Mesenteric fat pad (tissue), 1 donor: ENCODE results near the gene MIDN. TPM values are rescaled to one million over a fixed set of nuclear protein-coding genes. Genes with fewer than 3 reads are reported as not detected.

Experiments used
- DNase-seq: peaks from one replicate; pipeline ENCODE4 v3.0.0-alpha.2; 2020; ENCODE audit warnings: low spot score
- total RNA-seq: library from RNA; stranded (reverse); fragmentation: NEBNext Ultra II Directional; extraction: Animal tissue kit (Norgen Biotek cat#: 25700); gene quantifications from one replicate; pipeline ENCODE4 v1.2.1, GENCODE V29; 2021
- donor health status: DM: yes; HTN: yes; CAD: no.

Gene MIDN
- total RNA-seq, 1 donor from 2014 or later, result 156 TPM

DNA sequence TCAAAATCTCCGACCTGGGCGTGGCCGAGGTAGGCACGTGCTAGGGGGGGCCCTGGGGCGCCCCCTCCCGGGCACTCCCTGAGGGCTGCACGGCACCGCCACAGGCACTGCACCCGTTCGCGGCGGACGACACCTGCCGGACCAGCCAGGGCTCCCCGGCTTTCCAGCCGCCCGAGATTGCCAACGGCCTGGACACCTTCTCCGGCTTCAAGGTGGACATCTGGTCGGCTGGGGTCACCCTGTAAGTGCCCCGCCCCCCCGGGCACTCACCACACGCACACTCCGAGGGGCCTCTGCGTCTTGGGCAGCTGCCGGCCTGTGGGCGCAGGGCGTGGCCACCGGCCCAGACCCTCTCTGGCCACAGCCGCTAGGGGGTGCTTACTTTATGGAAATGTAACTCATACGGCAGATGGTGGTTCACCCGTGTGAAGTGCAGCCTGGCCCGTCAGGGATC is 27.9 kb upstream of the MIDN start:
- no peak for DNase-seq

DNA sequence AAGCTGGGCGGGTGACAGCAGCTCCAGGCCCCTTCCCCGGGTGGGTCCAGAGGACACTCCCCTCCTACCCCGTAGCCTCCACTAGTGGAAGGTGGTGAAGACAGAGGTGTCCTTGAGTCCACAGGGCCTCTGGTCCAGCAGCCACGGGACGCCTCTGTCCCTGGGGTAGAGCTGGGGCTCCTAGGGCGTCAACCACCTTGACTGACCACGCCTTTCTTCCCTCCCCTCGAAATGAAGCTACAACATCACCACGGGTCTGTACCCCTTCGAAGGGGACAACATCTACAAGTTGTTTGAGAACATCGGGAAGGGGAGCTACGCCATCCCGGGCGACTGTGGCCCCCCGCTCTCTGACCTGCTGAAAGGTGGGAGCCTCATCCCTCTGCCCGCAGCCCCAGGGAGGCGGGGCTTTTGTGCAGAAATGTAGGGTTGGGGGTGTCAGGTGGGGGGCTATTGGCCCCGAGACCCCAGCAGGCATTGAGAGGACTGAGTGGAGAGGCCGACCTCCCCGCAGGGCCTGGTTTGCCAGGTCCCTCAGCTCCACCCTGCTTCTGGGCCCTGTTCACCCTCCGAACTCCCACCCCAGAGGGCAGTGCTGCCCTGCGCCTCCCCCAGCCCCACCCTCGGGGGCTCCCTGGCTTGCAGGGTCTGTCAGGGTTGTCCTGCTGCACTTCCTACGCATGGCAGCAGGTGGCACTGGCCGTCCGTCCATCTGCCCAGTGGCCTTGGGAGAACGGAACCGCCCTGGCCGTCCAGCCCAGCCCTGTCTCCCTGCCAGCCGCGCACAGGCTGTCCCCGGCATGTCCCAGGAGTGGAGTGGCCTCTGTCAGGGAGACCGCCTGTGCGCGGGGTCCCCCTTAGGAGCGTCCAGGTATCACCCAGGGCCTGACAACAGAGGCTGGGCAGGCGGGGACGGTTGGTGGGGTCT is 27.1 kb upstream of the MIDN start:
- DNase-seq, result no peak

DNA sequence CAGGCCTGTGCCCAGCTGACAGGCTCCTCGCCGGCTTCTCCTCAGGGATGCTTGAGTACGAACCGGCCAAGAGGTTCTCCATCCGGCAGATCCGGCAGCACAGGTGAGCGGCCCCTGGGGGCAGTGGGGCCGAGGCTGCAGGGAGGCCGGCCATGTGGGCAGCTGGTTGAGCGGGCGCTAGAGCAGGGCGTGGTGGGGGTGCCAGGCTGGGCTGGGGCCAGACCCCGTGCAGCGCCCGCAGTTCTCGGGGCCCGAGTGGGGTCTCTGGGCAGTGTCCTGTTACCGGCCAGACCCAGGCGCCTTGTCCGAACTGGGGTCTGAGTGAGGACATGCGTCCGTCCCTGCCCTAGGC is 26.5 kb upstream of the MIDN start:
- DNase-seq, result no peak

DNA sequence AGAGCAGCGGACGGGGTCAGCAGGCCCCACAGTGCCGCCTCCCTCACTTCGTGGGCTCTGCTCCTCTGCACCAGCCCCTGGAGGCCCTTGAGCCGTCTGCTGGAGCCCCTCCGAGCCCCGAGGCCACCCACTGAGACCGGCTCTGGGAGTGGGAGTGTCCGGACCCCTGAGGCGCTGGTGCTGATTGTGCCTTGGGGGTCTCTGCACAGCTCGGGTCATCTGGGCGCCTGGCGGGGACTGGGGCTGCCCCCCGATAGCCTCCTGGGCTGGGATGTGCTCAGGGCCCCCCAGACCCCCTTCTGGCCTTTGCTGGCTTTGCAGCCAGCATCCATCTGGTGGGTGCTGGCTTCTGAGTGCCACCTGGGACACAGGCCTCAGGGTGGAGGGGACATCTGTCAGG is 26.0 kb upstream of the MIDN start:
- no peak for DNase-seq

DNA sequence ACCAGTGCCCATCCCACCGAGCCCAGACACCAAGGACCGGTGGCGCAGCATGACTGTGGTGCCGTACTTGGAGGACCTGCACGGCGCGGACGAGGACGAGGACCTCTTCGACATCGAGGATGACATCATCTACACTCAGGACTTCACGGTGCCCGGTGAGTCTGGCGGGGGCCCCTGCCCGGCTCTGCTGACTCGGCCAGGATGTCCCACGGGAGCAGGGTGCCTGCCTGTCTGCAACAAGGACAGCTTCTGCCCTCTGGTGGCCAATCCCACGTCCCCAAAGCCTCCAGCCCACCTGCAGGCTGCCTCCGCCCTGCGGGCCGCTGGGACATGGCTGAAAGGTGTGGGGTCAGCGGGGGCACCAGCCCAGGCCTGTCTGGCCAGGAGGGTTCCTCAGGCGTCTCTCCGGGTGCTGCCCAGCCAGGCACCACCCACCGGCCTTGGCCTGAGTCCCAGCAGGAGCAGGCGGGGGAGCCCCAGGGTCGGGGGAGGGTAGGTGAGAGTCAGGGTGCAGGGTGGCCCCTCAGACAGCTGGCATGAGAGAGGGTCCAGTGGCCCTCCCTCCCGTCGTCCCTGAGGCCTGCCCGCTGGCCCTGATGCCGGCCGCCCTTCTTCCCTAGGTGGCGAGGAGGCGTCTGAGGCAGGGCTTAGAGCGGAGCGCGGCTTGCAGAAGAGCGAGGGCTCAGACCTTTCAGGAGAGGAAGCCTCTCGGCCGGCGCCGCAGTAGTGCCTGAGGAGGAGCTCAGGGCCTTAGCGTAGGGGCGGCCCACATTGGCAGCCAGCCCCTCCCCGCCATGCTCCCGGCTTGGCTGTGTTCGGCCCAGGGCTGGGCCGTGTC is 25.1 kb upstream of the MIDN start:
- DNase-seq, result no peak

DNA sequence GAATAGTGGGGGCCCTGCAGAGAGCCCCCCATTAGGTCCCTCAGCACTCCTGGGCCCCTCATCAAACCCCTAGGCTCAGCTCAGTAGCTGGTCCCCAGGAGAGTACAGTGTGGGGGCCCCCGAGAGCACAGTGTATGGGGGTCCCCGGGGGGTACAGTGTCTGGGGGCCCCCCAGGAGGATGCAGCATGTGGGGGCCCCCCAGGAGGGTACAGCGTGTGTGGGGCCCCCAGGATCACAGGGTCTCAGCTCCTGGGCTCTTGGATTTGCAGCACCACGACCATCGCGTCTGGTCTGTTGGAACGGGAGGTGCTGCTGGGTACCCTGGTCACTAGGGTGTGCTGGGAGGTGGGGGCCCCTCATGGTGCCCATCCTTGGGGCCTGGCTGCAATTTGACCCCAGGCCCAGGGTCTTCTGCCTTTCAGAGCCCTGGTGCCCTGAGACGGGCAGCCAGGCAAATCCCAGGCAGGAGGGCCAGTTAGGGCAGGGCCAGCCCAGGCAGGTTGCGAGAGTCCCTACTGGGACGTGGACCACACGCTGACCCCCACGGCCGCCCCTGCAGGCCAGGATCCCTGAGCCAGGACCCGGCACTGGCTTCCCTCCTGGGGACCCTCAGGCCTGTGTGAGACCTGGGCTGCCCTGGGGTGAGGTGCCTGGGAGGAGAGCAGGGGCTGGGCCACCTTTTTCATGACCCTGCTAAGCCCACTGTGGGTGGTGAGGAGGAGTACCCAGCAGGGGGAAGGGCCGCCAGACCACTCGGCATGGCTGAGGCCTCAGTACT is 24.1 kb upstream of the MIDN start:
- no peak for DNase-seq

DNA sequence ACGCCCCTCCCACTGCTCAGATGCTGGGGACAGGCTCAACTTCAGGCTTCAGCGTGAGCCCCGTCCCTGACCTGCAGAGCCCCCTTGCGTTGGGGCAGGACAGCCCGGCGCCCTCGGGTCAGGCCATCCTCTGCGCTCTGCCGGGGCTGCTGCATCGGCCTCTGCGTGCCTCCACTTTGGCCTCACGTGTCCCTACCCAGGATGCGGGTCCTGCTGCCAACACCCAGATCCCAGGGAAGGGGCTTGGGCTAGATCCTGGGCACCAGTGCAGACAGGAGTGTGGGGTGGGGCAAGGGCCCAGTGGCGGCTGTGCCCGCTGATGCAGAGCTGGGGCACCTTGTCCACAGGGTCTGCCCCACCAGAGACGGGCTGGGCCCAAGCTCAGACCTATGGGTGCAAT is 23.5 kb upstream of the MIDN start:
- DNase-seq, result no peak

DNA sequence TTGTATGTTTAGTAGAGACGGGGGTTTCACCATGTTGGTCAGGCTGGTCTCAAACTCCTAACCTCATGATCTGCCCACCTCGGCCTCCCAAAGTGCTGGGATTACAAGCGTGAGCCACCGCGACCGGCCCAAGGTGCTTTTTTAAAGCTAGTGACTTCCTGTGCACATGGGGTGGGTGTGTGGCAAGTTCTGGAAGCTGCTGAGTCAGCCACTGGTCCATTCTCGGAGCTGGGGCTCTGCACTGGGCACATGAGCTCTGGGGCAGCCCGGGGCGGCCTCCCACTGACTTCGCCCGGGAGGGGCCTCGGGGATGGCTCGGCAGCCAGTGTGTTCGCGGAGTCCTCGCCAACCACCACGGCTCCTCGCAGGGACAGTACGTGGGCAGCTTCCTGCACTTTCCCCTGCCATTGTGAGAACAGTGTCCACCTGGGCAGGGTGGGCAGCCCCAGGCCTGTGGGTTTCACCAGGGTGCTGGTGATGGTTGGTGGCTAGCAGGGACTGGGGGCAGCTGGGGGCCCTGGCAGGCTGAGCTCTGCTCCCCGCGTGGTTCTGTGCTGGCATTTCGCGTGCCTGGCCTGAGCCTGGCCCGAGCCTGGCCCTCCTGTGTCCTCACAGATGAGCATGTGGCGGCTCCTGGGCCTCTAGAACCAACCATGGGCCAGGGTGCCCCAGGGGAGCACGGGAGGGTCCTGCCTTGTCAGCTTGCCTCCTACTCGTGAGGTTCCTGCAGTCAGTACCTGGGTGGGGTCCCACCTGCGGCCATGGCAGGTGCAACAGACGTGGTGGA is 22.8 kb upstream of the MIDN start:
- DNase-seq, result no peak

DNA sequence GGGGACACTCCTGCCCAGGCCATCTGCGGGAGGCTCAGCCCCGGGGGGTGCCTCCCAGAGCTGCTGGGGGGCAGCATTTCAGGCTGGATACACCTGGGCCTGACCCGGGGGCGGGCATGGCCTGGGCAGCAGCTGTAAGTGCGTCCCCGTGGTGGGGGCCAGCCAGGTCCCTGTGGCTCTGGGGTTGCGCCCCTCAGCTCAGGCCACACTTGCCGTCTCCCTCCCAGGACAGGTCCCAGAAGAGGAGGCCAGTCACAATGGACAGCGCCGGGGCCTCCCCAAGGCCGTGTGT is 22.2 kb upstream of the MIDN start:
- no peak for DNase-seq

DNA sequence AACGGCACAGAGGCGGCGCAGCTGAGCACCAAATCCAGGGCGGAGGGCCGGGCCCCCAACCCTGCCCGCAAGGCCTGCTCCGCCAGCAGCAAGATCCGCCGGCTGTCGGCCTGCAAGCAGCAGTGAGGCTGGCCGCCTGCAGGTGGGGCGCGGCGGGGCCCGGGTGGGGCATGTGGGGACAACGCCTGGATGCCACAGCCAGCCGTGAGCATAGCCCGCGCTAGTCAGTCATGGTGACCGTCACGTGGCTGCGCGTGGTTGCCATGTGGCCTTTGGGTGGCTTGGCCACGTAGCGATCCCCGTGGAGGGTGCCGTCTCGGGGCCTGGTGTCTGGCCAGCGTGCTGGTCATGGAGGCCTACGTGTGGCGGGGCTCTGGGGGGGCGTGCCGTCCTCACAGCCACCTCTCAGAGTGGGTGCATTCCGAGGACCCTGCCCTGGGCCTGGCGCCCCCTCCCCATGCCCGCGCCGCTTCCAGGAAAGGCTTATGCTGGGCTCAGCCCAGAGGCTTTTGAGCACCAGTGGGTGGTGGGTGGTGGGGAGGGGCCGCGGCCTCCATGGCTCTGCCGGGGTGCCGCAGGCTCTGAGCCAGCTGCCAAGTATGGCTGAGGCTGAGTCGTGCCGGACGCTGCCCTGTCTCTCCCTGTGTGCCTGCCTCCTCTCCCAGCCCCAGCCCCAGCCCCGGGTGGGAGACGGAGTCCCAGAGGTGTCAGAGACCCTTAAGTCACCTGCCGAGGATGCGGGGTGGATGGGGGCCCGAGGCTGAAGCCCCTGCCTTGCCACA is 21.7 kb upstream of the MIDN start:
- DNase-seq, result no peak

DNA sequence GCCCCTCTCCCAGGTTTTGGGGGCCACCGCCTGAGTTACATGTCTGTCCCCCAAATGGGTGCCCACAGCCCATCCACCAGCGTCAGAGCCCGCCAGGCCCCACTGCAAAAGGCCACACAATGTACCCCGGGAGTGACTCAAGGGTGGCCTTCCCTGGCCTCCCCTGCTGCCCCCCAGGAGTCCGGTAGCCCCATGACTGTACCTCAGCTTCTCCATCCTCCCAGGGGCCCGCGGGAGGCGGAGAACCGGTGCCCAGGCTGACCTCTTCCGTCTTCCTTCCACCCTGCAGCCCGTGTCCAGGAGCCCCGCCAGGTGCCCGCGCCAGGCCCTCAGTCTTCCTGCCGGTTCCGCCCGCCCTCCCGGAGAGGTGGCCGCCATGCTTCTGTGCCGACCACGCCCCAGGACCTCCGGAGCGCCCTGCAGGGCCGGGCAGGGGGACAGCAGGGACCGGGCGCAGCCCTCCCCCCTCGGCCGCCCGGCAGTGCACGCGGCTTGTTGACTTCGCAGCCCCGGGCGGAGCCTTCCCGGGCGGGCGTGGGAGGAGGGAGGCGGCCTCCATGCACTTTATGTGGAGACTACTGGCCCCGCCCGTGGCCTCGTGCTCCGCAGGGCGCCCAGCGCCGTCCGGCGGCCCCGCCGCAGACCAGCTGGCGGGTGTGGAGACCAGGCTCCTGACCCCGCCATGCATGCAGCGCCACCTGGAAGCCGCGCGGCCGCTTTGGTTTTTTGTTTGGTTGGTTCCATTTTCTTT is 20.9 kb upstream of the MIDN start:
- no peak for DNase-seq

DNA sequence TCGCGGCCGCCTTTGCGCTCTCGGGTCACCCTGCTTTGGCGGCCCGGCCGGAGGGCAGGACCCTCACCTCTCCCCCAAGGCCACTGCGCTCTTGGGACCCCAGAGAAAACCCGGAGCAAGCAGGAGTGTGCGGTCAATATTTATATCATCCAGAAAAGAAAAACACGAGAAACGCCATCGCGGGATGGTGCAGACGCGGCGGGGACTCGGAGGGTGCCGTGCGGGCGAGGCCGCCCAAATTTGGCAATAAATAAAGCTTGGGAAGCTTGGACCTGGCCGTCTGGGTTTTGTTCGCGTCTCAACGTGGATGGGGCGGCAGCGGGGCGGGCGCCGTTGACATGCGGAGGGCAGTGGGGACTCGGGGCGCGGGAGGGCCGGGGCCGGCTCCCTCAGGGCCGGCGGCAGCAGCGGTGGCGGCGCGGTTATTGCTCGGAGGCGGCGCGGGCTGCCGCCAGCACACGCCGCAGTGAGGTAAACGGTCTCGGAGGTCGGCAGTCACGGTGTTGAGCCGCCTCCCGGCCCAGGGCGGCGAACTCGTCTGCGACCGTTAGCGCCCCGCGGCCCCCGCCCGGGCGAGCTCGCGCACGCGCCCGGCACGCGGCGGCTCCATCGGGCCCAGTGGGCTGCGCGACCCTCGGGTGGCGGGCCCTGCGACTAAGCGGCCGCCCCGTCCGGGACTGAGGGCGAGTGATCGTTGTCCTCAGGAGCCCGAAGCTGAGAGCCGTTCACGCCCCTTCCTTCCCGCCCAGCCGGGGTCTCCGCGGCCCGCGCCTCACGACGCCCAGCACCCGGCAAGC is 20.0 kb upstream of the MIDN start:
- DNase-seq, result no peak

DNA sequence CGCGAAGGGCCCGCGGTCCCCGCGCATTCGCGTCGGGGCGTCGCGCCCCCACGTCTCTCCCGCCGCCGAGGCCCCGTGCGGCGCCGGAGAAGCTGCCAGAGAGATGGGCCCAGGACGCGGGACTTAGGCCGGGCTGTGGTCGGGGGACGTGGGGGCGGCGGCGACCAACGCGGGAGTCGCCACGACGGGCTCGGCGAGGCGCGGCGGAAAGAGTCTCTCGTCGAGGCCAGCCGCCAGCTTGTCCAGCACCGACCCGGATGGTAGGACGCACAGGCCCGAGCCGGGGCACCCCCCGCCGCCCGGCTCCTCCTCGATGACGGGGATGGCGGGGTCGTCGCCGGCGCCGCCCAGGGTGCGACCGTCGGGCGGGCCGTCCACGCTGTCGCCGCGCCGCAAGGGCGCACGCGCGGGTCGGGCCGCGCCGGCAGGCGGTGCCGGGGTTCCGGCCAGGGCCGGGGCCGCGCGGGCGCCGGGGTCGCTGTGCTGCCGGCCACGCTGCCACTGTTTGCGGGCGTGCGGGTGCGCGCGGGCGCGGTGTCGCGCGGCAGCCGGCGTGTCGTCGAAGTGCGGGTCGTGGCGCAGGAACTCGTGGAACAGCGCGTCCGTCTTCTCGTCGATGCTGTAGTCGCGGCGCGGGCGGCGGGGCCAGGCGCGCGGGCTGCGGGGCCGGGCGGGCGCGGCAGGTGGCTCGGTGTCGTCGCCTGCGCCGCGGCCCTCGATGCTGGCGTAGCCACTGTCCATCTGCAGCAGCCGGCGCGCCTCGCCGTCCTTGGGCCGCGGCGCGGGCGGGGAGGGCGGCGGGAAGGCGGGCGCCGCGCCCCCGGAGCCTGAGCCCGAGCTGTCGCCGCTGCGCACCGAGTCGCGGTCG is 19.1 kb upstream of the MIDN start:
- no peak for DNase-seq

DNA sequence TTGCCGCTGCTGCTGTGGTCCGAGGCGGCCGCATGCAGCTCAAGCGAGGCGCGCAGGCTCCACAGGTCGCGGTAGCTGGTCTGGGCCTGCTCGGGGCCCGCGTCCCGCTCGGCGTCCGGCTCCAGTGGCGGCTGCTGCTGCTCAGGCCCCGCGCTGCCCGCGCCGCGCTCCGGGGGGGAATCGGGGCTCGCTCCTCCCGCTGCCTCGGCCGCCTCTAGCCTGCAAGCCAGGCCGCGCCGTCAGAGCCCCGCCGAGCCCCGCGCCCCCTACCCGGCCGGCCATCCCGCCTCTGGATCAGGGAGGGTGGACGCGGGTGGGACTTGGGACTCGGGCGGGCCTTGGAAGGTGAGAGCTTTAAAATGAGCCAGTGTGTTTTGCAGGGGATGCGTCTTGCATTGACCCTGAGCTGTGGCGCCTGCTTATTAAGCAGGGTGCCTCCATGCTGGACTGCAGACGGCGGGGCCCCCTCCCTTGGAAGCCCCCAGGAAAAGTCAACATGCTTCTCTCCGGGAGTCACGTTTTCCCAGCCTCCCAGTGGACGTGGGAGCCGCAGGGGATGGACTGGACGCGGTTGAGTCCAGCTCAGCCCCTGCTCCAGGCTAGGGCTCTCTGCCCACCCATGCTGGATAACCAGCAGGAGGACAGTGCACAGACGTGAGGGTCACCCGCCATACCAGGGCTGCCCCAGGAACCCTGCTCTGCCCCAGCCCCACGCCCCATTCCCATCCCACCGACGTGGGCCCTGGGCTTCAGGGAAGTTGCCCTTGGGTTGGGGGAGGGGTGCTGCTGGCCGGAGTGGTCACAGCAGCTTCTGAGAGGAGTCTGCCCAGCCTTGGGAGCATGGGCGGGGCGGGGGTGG is 18.2 kb upstream of the MIDN start:
- no peak for DNase-seq

DNA sequence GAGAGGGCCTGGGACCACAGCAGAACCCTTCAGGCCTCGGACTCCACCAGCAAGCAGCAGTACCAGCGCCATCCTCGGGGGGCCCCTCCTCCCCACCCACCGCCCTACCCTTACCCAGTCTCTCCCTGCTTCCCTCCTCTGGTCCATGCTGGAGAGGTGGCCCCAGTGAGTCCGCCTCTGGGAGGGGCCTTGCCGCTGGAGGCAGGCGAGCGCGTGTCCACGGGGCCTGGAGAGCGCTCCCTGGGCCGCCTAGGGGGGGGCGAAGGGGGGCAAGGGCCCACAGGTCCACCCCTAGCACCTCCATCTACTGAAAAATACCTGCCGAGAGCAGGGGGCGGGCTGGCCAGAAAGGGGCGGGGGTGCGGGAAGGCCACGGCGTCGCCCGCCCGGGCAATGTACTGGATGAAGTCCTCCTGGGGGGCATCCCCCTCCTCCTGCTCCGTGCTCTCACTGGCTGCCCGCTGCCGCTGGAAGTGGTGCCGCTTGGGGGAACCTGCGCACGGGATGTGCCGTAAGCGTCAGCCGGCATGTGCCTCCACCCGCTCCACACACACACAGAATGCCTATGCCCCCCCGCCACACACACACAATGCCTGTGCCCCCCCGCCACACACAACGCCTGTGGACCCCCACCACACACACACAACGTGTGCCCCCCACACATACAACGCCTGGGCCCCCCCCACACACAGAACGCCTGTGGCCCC is 17.4 kb upstream of the MIDN start:
- DNase-seq, result no peak
